ENCODE data around the gene ANK3. TPM values are rescaled to one million over a fixed set of nuclear protein-coding genes. Genes with fewer than 3 reads are reported as not detected.
A peak's percentile ranks its signal among the peaks of the same experiment; 100 is the strongest.

The ANK3 gene
- total RNA-seq, 4 donors from 2014 or later, result 125 to 171 (median 149) TPM

GRCh38 chr10:60187691-60188090 lies 202.0 kb downstream of the ANK3 start:
- intact Hi-C loops (cut with DNase I; ENCODE audit: low total_unique reads), result loop anchor here (5.0 kb wide), 1 partner anchor 70 kb away; no protein-coding TSS in a partner anchor
- H3K27ac ChIP-seq, result peak overlapping the region in 3 of 4 donors; percentile 13 to 41 (median 37)

GRCh38 chr10:60186315-60187071 lies 203.2 kb downstream of the ANK3 start:
- H3K27ac ChIP-seq, result peak overlapping the region in 3 of 4 donors; percentile 44 to 54 (median 46)
- intact Hi-C loops (cut with DNase I; ENCODE audit: low total_unique reads), result loop anchor here (5.0 kb wide), 1 partner anchor 69 kb away; no protein-coding TSS in a partner anchor
- peak; percentile 75 to 79 for ATAC-seq

More at GRCh38 chr10:60187691-60188090, 202.0 kb downstream of the ANK3 start:
- no peak for DNase-seq
- no peaks in the 10 kb centered on the region for H3K9me3 ChIP-seq
- peaks cover 27 to 32% of the 10 kb centered on the region in 2 donors for H3K4me1 ChIP-seq
- no peaks in the 10 kb centered on the region for H3K36me3 ChIP-seq
- TF ChIP-seq POLR2A (IDR thresholded peaks at IDR 0.05) (no peak), CTCF (IDR thresholded peaks at IDR 0.05 in 4 of 5, conservative IDR thresholded peaks at IDR 0.05 in 1 of 5) (no peak)
- H3K27me3 ChIP-seq, result no peaks in the 10 kb centered on the region
- ATAC-seq, result no peak
- no peak overlapping the region for H3K4me3 ChIP-seq
- in situ Hi-C loops (cut with MboI; ENCODE audit: low sequenced_read_pairs in 4 of 4), result no loop called here

GRCh38 chr10:60185421-60185820 lies 204.3 kb downstream of the ANK3 start:
- Histone ChIP-seq H3K4me3 (no peak overlapping the region), H3K4me1 (peaks cover 27 to 32% of the 10 kb centered on the region in 2 donors), H3K27me3 (no peaks in the 10 kb centered on the region), H3K27ac (peak overlapping the region in 1 of 4 donors; percentile 54), H3K9me3 (no peaks in the 10 kb centered on the region), H3K36me3 (no peaks in the 10 kb centered on the region)
- intact Hi-C loops (cut with DNase I; ENCODE audit: low total_unique reads) (loop anchor here (5.0 kb wide), 1 partner anchor 68 kb away; no protein-coding TSS in a partner anchor), in situ Hi-C loops (cut with MboI; ENCODE audit: low sequenced_read_pairs in 4 of 4) (no loop called here)
- ATAC-seq (peak in 1 of 2 donors; percentile 37), DNase-seq (no peak)
- TF ChIP-seq POLR2A (IDR thresholded peaks at IDR 0.05) (no peak), CTCF (IDR thresholded peaks at IDR 0.05 in 4 of 5, conservative IDR thresholded peaks at IDR 0.05 in 1 of 5) (no peak)

More at GRCh38 chr10:60186315-60187071, 203.2 kb downstream of the ANK3 start:
- in situ Hi-C loops (cut with MboI; ENCODE audit: low sequenced_read_pairs in 4 of 4), result no loop called here
- Histone ChIP-seq H3K27me3 (no peaks in the 10 kb centered on the region), H3K9me3 (no peaks in the 10 kb centered on the region), H3K4me3 (peak overlapping the region in 3 of 4 donors; percentile 0 to 27 (median 1)), H3K36me3 (no peaks in the 10 kb centered on the region), H3K4me1 (peaks cover 27 to 32% of the 10 kb centered on the region in 2 donors)
- peak; percentile 18 to 37 for DNase-seq
- TF ChIP-seq CTCF (IDR thresholded peaks at IDR 0.05 in 4 of 5, conservative IDR thresholded peaks at IDR 0.05 in 1 of 5) (no peak), POLR2A (IDR thresholded peaks at IDR 0.05) (no peak)

DNA sequence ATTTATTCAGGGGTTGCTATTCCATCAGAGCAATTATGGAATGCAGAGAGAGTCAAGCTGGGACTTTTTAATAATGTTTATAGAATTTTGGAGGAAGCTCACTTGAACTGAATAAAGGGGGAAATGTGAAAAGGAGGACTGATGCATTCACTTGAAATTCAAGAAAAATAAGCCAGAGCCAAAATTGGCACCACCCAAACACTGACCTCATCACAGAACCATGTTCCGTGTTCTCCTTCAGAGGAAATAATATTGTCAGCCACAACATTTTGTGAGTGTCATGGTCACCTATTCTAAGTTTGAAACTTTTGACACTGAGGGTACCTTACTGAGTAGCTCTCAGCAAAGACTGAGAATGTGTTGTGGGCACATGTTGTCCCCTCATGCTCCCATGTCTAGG lies 207.0 kb downstream of the ANK3 start:
- H3K9me3 ChIP-seq, result no peaks in the 10 kb centered on the region
- in situ Hi-C loops (cut with MboI; ENCODE audit: low sequenced_read_pairs in 4 of 4), result no loop called here
- intact Hi-C loops (cut with DNase I; ENCODE audit: low total_unique reads), result no loop called here
- H3K4me1 ChIP-seq, result peaks cover 7 to 8% of the 10 kb centered on the region in 2 donors
- H3K36me3 ChIP-seq, result no peaks in the 10 kb centered on the region
- H3K27me3 ChIP-seq, result no peaks in the 10 kb centered on the region
- ATAC-seq (no peak), DNase-seq (no peak)
- no peak overlapping the region for H3K27ac ChIP-seq
- H3K4me3 ChIP-seq, result no peak overlapping the region
- no peak for TF ChIP-seq CTCF (IDR thresholded peaks at IDR 0.05 in 4 of 5, conservative IDR thresholded peaks at IDR 0.05 in 1 of 5)
